Liver (tissue), 9 donors: ENCODE data around the gene GJC1. TPM values are rescaled to one million over a fixed set of nuclear protein-coding genes. Genes with fewer than 3 reads are reported as not detected.

Experiments used
- DNase-seq: peaks from one replicate; pipeline ENCODE4 v3.0.0-alpha.2; 2017; ENCODE audit warnings: low spot score
- H3K27ac ChIP-seq, 2 donors: one replicate each; pipeline ENCODE4 v1.7.0; 2013; ENCODE audit warnings: inconsistent platforms in 2 of 2, low read length in 2 of 2, control low read depth in 1 of 2, low read depth in 1 of 2, mild to moderate bottlenecking in 1 of 2
- H3K27me3 ChIP-seq, 4 donors: one replicate each; pipeline versions ENCODE4 v1.6.1 to v1.7.0; 2013; ENCODE audit warnings: low read length in 3 of 4, inconsistent platforms in 1 of 4, mild to moderate bottlenecking in 1 of 4, moderate library complexity in 1 of 4; ENCODE audit not compliant: control insufficient read depth in 4 of 4, insufficient read depth in 4 of 4
- H3K36me3 ChIP-seq, 4 donors: one replicate each; pipeline versions ENCODE4 v1.6.1 to v1.7.0; 2013; ENCODE audit warnings: low read length in 3 of 4, mild to moderate bottlenecking in 3 of 4, low read depth in 1 of 4, moderate library complexity in 1 of 4; ENCODE audit not compliant: control insufficient read depth in 4 of 4, insufficient read depth in 3 of 4
- H3K4me1 ChIP-seq, 4 donors: one replicate each; pipeline versions ENCODE4 v1.6.1 to v1.7.0; 2013; ENCODE audit warnings: low read length in 3 of 4, mild to moderate bottlenecking in 3 of 4, moderate library complexity in 1 of 4; ENCODE audit not compliant: control insufficient read depth in 4 of 4, insufficient read depth in 4 of 4
- H3K4me3 ChIP-seq, 3 donors: one replicate each; pipeline versions ENCODE4 v1.6.1 to v1.7.0; 2013; ENCODE audit warnings: low read length in 3 of 3, control low read depth in 1 of 3, low read depth in 1 of 3, mild to moderate bottlenecking in 1 of 3
- H3K9ac ChIP-seq, 2 donors: one replicate each; pipeline ENCODE4 v1.7.0; 2013; ENCODE audit warnings: low read length in 2 of 2, mild to moderate bottlenecking in 2 of 2, moderate library complexity in 2 of 2, control low read depth in 1 of 2, low read depth in 1 of 2
- H3K9me3 ChIP-seq, 4 donors: one replicate each; pipeline versions ENCODE4 v1.6.1 to v1.7.0; 2013; ENCODE audit warnings: low read length in 3 of 4; ENCODE audit not compliant: control insufficient read depth in 4 of 4
- CTCF ChIP-seq: fragments of 150-350 bp; IDR thresholded peaks from 2 replicates; pipeline ENCODE4 v1.5.1; 2017; ENCODE audit warnings: improper control_type of control experiment, low read depth, low read length; ENCODE audit not compliant: missing input control
- GABPA ChIP-seq, 2 donors: IDR thresholded peaks in 1 of 2; conservative IDR thresholded peaks in 1 of 2; 2 replicates each; pipeline ENCODE4 v1.6.1; 2016; ENCODE audit warnings: antibody characterized with exemption in 2 of 2, mild to moderate bottlenecking in 1 of 2, moderate library complexity in 1 of 2
- HNF4A ChIP-seq, 2 donors: conservative IDR thresholded peaks; 2 replicates each; pipeline ENCODE4 v1.6.1; 2016; ENCODE audit warnings: antibody characterized with exemption in 2 of 2, mild to moderate bottlenecking in 2 of 2
- HNF4G ChIP-seq: IDR thresholded peaks from 2 replicates; pipeline ENCODE4 v1.6.1; 2016; ENCODE audit warnings: antibody characterized with exemption
- NR2F2 ChIP-seq: IDR thresholded peaks from 2 replicates; pipeline ENCODE4 v1.6.1; 2016; ENCODE audit warnings: antibody characterized with exemption
- RAD21 ChIP-seq, 2 donors: IDR thresholded peaks; 2 replicates each; pipeline ENCODE4 v1.6.1; 2016; ENCODE audit warnings: antibody characterized with exemption in 2 of 2, mild to moderate bottlenecking in 2 of 2
- REST ChIP-seq: IDR thresholded peaks from 2 replicates; pipeline ENCODE4 v1.6.1; 2016; ENCODE audit warnings: antibody characterized with exemption, mild to moderate bottlenecking
- YY1 ChIP-seq: IDR thresholded peaks from 2 replicates; pipeline ENCODE4 v1.6.1; 2016; ENCODE audit warnings: antibody characterized with exemption, mild to moderate bottlenecking
- WGBS: extraction: QIAGEN DNeasy Blood & Tissue Kit; methylation state at CpG from one replicate; pipeline ENCODE4 v1.1.7; 2013; 5-methylcytosine and 5-hydroxymethylcytosine counted together
- polyA plus RNA-seq, 2 donors: library from polyadenylated mRNA; stranded (reverse) in 1 of 2; unstranded in 1 of 2; fragments of 200-250 nt in 1 of 2; fragments of >200 nt in 1 of 2; fragmentation: Nextera tagmentation in 1 of 2; extraction: Ambion mirVana in 1 of 2; gene quantifications; one replicate each; pipeline versions ENCODE4 v1.2.1 to v1.2.3, GENCODE V29; 2013 to 2015
- total RNA-seq, 2 donors: library from RNA; depleted of rRNA; stranded (reverse); fragments of >200 nt; gene quantifications; one replicate each; pipeline ENCODE4 v1.2.3, GENCODE V29; 2014
- TF ChIP-seq, protein P1 (sequence below): IDR thresholded peaks from 2 replicates; pipeline ENCODE4 v1.6.1; 2016; ENCODE audit warnings: antibody characterized with exemption
- donor health status: healthy.
- donor health status: healthy.
- donor health status: healthy.
- donor health status: healthy.
- donor health status: healthy.

The GJC1 gene
- total and polyA plus RNA-seq, 4 donors: 0.17 to 1.4 (median 0.77) TPM

DNA sequence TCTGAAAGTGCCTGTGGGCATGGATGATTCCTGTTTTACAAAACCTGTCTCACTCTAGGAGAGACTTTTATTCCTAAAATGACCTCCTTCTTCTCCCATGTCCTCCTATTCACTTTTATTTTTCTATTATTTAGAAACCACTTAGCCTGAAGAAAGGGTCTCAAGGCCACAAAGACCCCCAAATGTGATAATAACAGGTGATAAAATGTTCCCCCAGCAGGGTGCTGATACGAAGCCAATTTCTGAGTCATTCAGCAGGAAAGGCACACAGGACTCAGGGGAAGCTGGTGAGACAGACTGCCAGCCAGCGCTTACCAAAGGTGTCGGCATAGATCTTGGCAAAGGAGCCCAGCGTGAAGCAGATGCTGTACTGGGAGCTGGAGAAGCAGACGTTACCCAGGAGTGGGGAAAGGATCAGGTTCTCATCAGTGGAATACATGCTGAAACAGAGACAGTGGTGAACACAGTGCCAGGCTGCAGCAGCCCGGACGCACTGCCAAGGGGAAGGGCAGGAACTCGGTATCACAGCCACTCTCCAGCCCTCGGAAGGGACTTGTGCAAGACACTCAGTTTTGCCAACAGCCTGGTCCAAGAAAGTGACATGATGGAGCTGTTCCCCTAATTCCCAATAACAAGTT is 42.2 kb upstream of the GJC1 start:
- Histone ChIP-seq H3K27ac (no peak overlapping the region), H3K27me3 (no peaks in the 10 kb centered on the region), H3K36me3 (peaks cover 13 to 73% (median 51%) of the 10 kb centered on the region in 4 donors), H3K9me3 (no peaks in the 10 kb centered on the region), H3K9ac (no peak overlapping the region), H3K4me1 (no peaks in the 10 kb centered on the region), H3K4me3 (no peak overlapping the region)
- WGBS: 81% methylated on average over 9 of the region's 9 CpGs
- no peak for DNase-seq
- no peak for TF ChIP-seq CTCF
- TF ChIP-seq HNF4G: no peak
- no peak for TF ChIP-seq RAD21 (IDR thresholded peaks at IDR 0.05)
- TF ChIP-seq GABPA (IDR thresholded peaks at IDR 0.05 in 1 of 2, conservative IDR thresholded peaks at IDR 0.05 in 1 of 2): no peak

DNA sequence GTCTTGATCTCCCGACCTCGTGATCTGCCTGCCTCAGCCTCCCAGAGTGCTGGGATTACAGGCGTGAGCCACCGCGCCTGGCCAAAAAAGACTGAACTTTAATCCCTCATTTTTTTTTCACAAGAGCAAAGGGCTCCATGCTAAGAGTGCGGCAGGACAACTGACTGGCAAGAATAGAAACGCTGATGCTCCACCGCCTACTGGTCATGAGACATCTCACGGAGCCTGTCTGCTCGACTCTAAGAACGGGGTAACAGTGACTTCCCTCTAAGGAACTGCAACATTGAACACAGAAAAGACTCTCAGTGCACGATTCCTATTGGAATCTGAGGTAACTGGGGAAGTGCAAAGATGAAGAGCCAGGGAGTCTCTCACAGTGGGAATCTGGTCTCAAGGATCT is 41.5 kb upstream of the GJC1 start:
- H3K4me3 ChIP-seq: no peak overlapping the region
- H3K27ac ChIP-seq: no peak overlapping the region
- H3K27me3 ChIP-seq: no peaks in the 10 kb centered on the region
- no peak for DNase-seq
- H3K9me3 ChIP-seq: no peaks in the 10 kb centered on the region
- H3K36me3 ChIP-seq: peaks cover 13 to 74% (median 51%) of the 10 kb centered on the region in 4 donors
- H3K9ac ChIP-seq: no peak overlapping the region
- TF ChIP-seq HNF4A (conservative IDR thresholded peaks at IDR 0.05): no peak
- TF ChIP-seq RAD21 (IDR thresholded peaks at IDR 0.05): no peak
- no peak for TF ChIP-seq REST
- TF ChIP-seq NR2F2: no peak
- H3K4me1 ChIP-seq: no peaks in the 10 kb centered on the region
- WGBS: 93% methylated on average over 12 of the region's 12 CpGs

DNA sequence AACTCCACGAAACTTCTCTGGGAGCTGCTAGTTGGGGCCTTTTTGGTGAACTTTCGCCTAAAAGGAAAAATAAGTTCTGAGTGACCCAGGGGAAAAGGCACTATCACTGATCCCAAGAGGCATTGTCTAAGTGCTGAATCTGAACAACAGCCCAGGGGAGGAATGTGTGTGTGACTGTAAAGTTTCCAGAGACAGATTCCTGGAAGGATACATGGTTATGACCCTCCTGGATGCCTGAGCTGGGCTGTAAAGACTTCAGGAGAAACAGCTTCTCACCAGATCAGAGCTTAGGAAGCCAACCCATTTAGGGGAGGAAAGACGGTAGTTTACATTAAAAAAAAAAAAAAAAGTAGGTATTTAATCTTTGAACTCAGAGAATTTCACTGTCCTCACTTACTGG is 37.8 kb upstream of the GJC1 start:
- Histone ChIP-seq H3K27me3 (no peaks in the 10 kb centered on the region), H3K9ac (no peak overlapping the region), H3K9me3 (no peaks in the 10 kb centered on the region), H3K4me3 (no peak overlapping the region), H3K4me1 (peaks cover 0 to under 1% (median 0%) of the 10 kb centered on the region in 4 donors), H3K36me3 (peaks cover 11 to 74% (median 51%) of the 10 kb centered on the region in 4 donors), H3K27ac (no peak overlapping the region)
- DNase-seq: no peak
- 95% methylated on average over 3 of the region's 3 CpGs for WGBS
- TF ChIP-seq YY1: no peak
- no peak for TF ChIP-seq CTCF
- TF ChIP-seq RAD21 (IDR thresholded peaks at IDR 0.05): no peak
- TF ChIP-seq, protein P1, sequence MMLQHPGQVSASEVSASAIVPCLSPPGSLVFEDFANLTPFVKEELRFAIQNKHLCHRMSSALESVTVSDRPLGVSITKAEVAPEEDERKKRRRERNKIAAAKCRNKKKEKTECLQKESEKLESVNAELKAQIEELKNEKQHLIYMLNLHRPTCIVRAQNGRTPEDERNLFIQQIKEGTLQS: no peak
- no peak for TF ChIP-seq REST
- no peak for TF ChIP-seq GABPA (IDR thresholded peaks at IDR 0.05 in 1 of 2, conservative IDR thresholded peaks at IDR 0.05 in 1 of 2)
